Lung microvascular endothelial cell (primary cell): Measurements from ENCODE around the gene EIF2B1. TPM values are rescaled to one million over a fixed set of nuclear protein-coding genes. Genes with fewer than 3 reads are reported as not detected.
"Not testable (repeated sequence)": the region's sequence is repeated elsewhere in the genome, so short reads cannot be mapped to it uniquely, and the experiment has no call there.

Experiments used
- DNase-seq, 2 donors: peaks; one replicate each; pipeline versions ENCODE4 v3.0.0 to v3.0.0-alpha.2; 2010; ENCODE audit warnings: low read depth in 2 of 2
- total RNA-seq: library from RNA; depleted of rRNA; stranded (reverse); fragments of >200 nt; gene quantifications from 2 replicates; pipeline ENCODE4 v1.2.1, GENCODE V29; 2014

The EIF2B1 gene
- total RNA-seq, 1 donor from 2014 or later = 22.2 TPM

- DNase-seq = no peak
Measured at GRCh38 chr12:123617580-123617979, 15.9 kb downstream of the EIF2B1 start.

- no peak for DNase-seq
Measured at GRCh38 chr12:123617144-123617543, 16.3 kb downstream of the EIF2B1 start.

DNA sequence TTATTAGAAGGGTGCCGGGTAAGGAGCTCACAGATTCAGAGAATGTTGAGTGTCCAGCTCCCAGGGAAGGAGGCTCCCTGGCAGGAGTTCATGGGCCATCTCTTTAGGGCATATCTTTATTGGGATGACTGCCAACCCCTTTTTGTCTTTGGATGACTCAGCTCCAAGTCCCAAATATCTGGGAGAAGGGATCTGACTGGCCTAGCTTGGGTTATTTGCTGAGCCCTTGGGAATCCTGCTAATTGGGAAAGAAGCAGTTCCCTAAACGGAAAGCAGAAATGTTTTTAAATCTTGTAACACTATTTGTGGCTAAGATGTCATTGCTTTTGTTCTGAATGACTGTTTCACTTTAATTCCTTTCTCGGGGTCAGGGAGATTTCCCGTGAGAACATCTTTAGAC is 19.0 kb downstream of the EIF2B1 start:
- DNase-seq = no peak

DNA sequence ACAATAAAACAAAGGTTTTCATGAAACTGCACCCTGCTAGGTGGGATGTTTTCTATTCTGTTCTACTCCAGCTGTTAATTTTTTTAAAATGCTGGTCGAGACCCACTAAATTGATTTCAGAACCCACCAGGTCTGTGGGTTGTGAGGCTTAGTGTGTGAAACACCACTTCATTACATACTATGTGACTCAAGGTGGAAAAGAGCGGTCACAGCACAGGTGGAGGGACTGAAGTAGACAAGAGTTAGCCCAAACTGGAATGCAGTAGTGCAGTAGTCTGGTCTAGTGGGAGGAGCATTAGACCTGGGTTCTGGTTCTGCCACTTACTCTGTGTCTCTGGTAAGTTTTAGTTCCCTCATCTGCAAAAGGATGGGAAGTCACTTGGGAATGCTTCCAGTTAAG is 19.4 kb downstream of the EIF2B1 start:
- DNase-seq = no peak

DNA sequence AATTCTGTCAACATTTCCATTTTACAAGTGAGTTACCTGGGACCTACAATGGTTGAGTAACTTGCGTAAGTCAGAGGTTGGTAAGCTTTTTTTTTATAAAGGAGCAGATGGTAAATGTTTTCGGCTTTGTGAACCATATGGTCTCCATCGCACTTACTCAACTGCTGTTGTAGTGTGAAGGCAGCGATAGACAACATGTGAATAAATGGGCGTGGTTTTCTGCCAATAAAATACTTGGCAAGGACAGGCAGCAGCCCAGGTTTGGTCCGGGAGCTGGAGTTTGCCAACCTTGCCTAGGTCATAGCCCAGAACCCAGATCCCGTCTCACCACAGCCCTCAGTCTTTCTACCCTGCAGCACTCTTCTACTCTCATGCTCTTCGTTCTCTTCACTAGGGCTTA is 25.3 kb downstream of the EIF2B1 start:
- DNase-seq = no peak

DNA sequence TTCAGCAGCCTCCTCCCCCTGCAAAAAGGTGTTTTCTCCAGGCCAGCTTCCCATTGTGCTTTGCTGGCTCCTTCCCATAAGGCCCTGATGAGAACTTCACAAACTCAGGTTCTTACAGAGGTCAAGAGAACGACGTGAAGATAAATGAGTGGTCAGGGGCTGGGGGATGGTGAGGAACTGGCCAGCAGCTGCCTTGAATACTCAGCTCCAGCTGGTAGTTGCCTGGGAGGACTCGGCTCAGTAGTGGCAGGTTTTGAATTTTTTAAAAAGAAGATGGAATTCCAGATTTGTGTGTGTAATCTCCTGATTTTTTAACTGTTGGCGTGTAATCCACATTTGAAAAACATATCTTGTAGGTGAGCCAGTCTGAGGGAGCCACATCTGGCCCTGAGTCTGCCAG is 25.7 kb downstream of the EIF2B1 start:
- no peak for DNase-seq

GRCh38 chr12:123603495-123603894 is 30.0 kb downstream of the EIF2B1 start:
- DNase-seq = not testable (repeated sequence)

DNA sequence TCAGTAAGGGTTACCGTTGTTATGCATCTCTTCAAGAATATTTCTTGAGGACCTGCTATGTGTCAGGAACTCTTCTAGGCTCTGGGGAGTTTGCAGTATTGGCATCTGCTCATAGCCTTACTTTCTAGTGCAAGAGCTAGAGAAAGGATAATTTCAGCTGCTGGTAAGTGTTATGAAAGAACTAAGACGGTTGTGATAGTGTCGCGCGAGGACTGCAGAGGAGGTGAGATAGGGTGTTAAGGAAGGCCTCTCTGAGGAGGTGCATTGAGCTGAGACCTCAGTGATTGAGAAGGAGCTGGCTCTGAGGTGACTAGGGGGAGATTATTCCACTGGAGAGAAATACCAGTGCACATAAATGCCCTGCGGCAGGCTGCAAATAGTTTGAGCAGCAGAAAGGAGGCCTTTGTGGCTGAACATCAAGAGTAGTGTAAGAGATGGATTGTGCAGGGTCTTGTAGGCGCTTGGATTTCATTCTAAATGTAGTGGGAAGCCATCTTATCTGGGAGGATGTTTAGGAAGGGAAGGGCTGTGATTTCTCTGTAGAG is 30.8 kb downstream of the EIF2B1 start:
- DNase-seq = no peak

DNA sequence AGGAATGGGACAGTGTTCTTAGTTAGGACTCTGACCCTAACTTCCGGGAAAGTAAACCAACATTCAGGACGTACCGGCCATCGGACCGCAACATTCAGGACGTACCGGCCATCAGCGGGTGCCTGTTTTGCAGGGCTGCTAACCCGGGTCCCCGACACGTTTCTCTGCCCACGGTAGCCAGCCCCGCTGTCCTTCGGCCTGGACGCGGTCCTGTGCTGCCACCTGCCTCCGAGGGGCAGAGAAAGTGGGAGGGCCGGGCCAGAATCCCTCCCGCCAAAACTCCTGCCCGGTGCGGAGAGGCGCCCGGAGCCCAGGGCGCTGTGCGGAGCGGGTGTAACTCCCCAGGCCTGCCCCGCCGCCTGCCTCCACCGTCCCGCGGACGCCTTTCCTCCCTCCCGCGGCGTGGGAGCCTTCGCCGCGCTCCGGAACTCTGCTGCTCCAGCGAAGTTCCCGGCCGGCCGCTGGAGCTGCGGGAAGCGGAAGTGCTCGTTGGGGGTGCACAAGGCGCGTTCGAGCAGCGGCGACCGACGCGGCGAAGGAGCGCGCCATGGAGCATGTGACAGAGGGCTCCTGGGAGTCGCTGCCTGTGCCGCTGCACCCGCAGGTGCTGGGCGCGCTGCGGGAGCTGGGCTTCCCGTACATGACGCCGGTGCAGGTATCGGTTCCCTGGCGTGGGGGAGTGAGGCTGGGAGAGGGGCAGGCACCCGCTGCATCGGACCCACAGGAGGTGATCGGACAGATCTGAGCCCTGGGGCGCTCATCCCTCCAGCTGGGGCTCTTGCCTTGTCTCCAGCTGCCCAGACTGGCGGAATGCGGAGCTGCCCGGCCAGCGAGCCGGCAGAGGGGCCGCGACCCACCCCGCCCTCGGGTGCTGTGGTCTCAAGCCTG is 31.6 kb downstream of the EIF2B1 start, which contains the start of gene DDX55:
TSS of gene DDX55 (plus strand) at position 498 of the 888 bp plus-strand sequence. CDS start at position 548, 50 bp downstream.
- peak; percentile 88 to 93 for DNase-seq

- DNase-seq = no peak
Measured at GRCh38 chr12:123599721-123600120, 33.8 kb downstream of the EIF2B1 start.

DNA sequence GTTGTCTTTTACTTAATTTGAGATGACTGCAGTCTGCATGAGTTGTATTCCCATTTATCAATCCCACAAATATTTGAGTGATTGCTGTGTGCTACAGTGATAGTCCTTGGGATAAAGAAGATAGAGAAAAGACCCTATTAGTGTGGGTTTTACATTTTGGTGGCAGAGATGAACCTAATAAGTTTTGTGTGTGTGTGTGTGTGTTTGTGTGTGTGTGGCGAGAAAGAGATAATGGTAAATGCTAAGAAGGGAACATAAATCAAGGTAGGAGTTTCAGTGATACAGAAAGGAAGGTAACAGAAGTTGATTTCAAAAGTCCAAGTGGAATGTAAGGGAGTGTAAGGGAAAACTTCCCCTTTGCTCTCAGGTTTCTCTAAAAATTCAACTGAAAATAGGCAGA is 34.2 kb downstream of the EIF2B1 start:
- no peak for DNase-seq

GRCh38 chr12:123598522-123598921 is 35.0 kb downstream of the EIF2B1 start:
- no peak for DNase-seq

GRCh38 chr12:123597100-123597499 is 36.4 kb downstream of the EIF2B1 start:
- no peak for DNase-seq

DNA sequence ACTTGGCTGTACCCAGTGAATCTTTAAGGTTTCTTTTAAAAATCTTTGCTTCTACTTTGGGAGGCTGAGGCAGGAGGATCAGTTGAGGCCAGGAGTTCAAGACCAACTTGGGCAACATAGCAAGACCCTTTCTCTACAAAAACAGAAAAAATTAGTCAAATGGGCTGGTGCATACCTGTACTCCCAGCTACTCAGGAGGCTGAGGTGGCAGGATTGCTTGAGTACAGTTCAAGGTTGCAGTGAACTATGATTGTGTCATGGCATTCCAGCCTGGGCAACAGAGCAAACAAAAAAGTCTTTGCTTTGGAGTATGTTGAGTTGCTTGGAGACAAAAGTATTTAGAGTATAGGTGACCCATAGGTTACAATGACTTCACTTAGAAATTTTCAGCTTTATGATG is 37.8 kb downstream of the EIF2B1 start:
- DNase-seq = no peak

- peak in 1 of 2 donors; percentile 48 for DNase-seq
Measured at GRCh38 chr12:123591702-123592481, 41.6 kb downstream of the EIF2B1 start.

DNA sequence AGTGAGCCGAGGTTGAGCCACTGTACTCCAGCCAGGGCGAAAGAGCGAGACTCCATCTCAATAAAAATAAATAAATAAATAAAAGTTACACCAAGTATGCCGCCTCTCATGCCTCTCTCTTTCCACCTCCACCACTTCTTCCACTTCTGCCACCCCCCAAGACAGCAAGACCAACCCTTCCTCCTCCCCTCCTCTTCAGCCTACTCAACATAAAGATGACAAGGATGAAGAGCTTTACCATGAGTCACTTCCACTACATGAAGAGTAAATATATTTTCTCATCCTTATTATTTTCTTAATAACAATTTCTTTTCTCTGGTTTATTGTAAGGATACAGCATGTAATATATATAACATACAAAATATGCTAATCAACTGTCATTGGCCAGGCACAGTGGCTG is 52.7 kb downstream of the EIF2B1 start:
- peak in 1 of 2 donors; percentile 57 for DNase-seq

DNA sequence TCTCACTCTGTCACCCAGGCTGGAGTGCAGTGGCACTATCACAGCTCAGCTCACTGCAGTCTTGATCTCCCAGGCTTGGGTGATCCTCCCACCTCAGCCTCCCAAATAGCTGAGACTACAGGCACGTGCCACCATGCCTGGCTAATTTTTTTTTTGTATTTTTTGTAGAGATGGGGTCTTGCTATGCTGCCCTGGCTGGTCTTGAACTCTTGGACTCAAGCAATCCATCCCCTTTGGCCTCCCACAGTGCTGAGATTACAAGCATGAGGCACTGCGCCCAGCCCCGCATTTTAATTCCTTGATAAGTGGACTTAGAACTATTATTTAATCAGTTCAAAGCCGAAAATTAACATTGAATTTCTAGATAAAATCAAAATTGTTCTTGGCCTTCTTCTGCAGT is 54.7 kb downstream of the EIF2B1 start:
- not testable (repeated sequence) for DNase-seq

DNA sequence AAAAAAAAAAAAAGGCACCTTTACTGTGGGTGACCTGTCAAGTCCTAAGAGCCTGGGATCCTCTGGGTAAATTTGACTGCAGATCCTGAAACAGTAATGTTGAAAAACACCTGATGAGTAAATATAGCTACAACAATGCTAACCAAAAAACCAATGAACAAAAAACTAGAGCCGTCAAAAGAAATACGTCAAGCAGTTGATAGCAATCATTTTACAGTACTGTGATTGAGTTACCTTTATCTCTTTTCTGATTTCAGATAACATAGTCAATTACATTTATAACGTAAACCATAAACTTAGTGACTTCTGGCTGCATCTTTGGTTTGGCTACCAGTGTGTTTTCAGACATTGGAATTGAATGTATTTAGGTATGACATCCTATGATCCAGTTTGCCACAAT is 55.2 kb downstream of the EIF2B1 start:
- DNase-seq = no peak

DNA sequence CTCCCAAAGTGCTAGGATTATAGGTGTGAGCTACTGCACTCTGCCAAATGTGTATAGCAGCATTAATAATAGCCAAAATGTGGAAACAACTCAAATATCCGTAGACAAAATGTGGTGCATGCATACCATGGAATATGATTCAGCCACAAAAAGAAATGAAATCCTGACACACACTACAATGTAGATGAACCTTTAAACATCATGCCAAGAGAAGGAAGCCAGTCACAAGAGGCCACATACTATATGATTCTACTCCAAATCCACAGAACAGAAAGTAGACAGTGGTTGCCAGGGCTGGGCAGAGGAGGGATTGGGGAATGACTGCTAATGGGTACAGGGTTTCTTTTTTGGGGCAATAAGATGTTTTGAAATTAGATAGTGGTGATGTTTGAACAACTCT is 56.9 kb downstream of the EIF2B1 start:
- DNase-seq = no peak

- DNase-seq = no peak
Measured at GRCh38 chr12:123573870-123574269, 59.6 kb downstream of the EIF2B1 start.

DNA sequence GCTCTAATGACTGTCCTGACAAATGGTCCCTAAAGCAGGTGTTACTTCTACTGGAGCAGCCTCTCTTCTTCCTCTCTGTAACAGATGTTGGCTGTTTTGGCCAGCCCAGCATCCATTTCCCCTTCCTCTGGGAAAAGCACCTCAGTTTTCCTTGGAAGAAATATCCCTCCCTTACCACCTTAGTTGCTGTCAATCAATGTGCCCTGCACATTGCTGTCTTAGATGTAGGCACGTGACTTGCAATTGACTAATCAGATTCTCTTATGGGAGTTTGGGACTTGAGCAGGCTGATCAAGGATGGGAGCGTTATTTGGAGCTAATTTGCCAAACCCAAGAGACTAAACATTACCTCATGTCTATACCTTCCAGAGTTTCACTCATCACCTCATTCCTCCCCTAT is 61.1 kb downstream of the EIF2B1 start:
- no peak for DNase-seq

GRCh38 chr12:123571343-123571813 is 62.1 kb downstream of the EIF2B1 start:
- DNase-seq = peak; percentile 27 to 57
